Ecto neural progenitor cell (in vitro differentiated cells): ENCODE results near the gene ATOH1.

Experiments
- DNase-seq: peaks from one replicate; pipeline ENCODE4 v3.0.0-alpha.2; 2018; ENCODE audit warnings: low spot score

The ATOH1 gene

GRCh38 chr4:93828332-93828994, at the start of gene ATOH1:
ATOH1 (plus strand) TSS chr4:93828753; CDS start chr4:93828927, 174 bp downstream.
- peak; percentile 86 for DNase-seq

GRCh38 chr4:93779228-93779627, 49.3 kb upstream of the ATOH1 start:
- no peak for DNase-seq

GRCh38 chr4:93780080-93780479, 48.5 kb upstream of the ATOH1 start:
- no peak for DNase-seq

DNA sequence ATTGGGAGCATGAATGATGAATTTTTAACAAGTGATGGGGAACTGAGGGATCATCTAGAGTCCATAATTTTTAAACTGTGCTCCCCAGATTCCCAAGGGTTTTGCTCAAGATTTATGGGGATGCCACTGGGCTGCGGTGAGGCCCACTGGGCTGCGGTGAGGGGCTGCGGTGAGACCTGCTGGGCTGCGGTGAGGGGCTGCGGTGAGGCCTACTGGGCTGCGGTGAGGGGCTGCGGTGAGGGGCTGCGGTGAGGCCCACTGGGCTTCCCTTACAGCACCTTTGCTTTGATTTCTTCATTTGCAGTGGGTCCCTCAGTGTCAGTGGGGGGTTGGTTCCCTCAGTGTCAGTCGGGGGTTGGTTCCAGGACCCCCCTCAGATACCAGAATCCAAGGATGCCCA, 47.4 kb upstream of the ATOH1 start:
- DNase-seq = no peak

GRCh38 chr4:93786149-93786548, 42.4 kb upstream of the ATOH1 start:
- DNase-seq = no peak

GRCh38 chr4:93788712-93789111, 39.8 kb upstream of the ATOH1 start:
- no peak for DNase-seq

GRCh38 chr4:93791570-93792195, 36.9 kb upstream of the ATOH1 start:
- peak; percentile 61 for DNase-seq

- no peak for DNase-seq
Measured at GRCh38 chr4:93802045-93802444, 26.5 kb upstream of the ATOH1 start.

- DNase-seq = no peak
Measured at GRCh38 chr4:93809773-93810172, 18.8 kb upstream of the ATOH1 start.

- no peak for DNase-seq
Measured at GRCh38 chr4:93810340-93810992, 18.1 kb upstream of the ATOH1 start.

DNA sequence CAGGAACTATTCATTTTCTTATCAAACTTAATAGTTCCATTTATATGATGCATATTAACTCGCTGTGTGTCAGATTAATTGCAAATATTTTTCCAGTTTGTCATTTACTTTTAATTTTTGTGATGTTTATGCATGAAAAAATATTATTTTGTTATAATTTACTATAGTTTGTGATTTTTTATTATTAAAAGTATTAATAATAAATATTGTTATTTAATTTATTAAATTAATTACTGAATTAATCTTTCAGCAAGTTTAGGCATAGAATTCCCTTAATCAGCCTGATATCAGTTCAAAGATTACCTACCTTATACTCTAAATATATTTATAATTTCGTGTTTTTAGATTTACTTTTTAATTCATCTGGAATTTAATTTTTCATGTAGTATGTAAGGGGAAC, 15.5 kb upstream of the ATOH1 start:
- DNase-seq = no peak

GRCh38 chr4:93814141-93814540, 14.4 kb upstream of the ATOH1 start:
- DNase-seq = no peak

DNA sequence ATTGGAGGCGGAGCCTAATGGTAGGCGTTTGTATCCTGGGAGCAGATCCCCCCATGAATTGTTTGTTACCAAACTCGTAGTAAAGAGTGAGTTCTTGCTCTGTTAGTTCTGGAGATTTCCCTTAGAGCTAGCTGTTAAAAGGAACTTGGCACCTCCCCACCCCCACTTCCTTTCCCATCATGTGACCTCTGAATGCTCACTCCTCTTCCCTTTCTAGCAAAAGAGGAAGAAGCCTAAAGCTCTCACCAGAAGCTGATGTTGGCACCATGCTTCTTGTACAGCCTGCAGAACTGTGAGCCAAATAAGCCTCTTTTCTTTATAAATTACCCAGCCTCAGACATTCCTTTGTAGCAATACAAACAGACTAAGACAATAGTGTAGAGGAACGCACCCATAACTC, 13.8 kb upstream of the ATOH1 start:
- no peak for DNase-seq

GRCh38 chr4:93825551-93826216, 2.9 kb upstream of the ATOH1 start:
- DNase-seq = no peak

GRCh38 chr4:93827272-93827947, 1.1 kb upstream of the ATOH1 start:
- peak; percentile 74 for DNase-seq

- DNase-seq = peak; percentile 77
Measured at GRCh38 chr4:93828995-93829819, 654 bp downstream of the ATOH1 start.

GRCh38 chr4:93829820-93830687, 1.5 kb downstream of the ATOH1 start:
- no peak for DNase-seq

DNA sequence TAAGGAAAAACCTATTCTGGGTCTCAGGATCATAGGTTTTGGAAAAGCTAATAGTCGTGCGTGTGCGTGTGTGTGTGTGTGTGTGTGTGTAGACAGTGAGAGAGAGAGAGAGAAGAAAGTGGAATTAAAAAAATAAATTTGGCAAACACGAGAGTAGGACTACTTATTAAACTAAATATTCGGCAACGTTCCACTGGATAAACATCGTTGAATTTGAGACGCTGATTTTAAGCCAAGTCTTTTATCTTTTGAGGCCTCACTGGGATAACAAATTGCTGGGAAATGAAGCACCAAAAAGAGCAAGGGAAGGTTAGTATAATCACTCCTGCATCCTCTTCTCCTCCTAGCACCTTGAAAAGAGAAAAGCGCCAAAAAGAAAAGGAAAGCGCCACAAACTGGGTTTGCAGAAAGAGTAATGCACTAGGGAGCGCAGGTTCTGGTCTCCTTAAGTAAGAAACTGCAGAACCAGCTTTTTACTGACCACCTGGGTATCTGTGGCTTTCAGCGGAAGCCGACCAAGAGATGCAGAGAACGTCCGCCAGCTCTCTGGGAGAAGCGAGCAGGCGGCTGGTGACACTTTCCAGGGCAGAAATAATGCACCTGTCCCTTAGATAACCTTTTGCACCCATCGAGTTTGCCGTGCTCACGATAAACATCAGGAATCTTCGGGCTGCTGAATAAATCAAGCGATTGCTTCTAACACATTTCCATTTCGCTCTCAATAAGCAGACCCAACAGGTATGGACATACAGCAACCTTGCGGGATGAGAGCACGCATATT, 3.4 kb downstream of the ATOH1 start:
- no peak for DNase-seq

GRCh38 chr4:93834249-93835066, 5.9 kb downstream of the ATOH1 start:
- DNase-seq = peak; percentile 68
